Measurements from ENCODE around the gene CPA3. TPM values are rescaled to one million over a fixed set of nuclear protein-coding genes. Genes with fewer than 3 reads are reported as not detected.

Gene CPA3
- total RNA-seq, 1 donor from 2014 or later: not detected

DNA sequence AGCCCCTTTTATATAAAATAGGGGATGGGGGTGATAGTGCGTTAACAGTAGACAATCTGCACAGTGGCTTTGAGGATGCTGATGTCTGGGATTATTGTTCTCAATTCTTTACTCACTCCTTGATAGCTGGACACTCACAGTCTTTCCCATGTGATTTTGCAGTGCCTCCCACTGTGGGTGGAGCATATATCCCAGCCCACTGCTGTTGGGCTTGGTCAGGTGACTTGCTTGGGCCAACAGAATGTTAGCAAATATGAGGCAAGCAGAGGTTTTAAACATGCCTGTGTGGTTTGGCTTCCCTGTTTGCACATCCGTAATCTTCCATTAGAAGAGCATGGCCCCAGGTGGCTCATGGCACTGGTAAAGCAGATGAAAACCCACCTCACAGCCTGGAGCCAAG lies 46.5 kb downstream of the CPA3 start:
- H3K36me3 Mint-ChIP-seq (ENCODE audit: low read depth, unreplicated experiment): no peaks in the 10 kb centered on the region
- no peak overlapping the region for H3K27ac Mint-ChIP-seq (ENCODE audit: unreplicated experiment)
- H3K4me1 Mint-ChIP-seq (ENCODE audit: low read depth, unreplicated experiment): no peaks in the 10 kb centered on the region
- TF ChIP-seq CTCF (IDR thresholded peaks at IDR 0.05; ENCODE audit: insufficient read depth, low read depth, low read length): no peak
- H3K9me3 Mint-ChIP-seq (ENCODE audit: unreplicated experiment): no peaks in the 10 kb centered on the region
- DNase-seq (ENCODE audit: low read depth) (no peak), FAIRE-seq (no peak)
- H3K27ac ChIP-seq (ENCODE audit: low read depth, low read length): no peak overlapping the region
- no peak overlapping the region for H3K4me2 ChIP-seq (ENCODE audit: low read length)
- no peaks in the 10 kb centered on the region for H3K79me2 ChIP-seq (ENCODE audit: insufficient read depth, low read length)
- no peaks in the 10 kb centered on the region for H3K27me3 ChIP-seq (ENCODE audit: insufficient read depth, low read length)
- no peak overlapping the region for H2AFZ ChIP-seq (ENCODE audit: low read depth, low read length)
- peaks cover 3% of the 10 kb centered on the region for H3K27me3 Mint-ChIP-seq (ENCODE audit: low read depth, unreplicated experiment)
- no peak overlapping the region for H3K9ac ChIP-seq (ENCODE audit: low read length)
- H3K4me3 ChIP-seq (ENCODE audit: insufficient read depth, low read depth, low read length): no peak overlapping the region
- H3K4me1 ChIP-seq (ENCODE audit: insufficient read depth, low read length): no peaks in the 10 kb centered on the region
- H3K4me3 Mint-ChIP-seq (ENCODE audit: unreplicated experiment): no peak overlapping the region
- H4K20me1 ChIP-seq (ENCODE audit: insufficient read depth, low read length): no peaks in the 10 kb centered on the region
- H3K9me3 ChIP-seq (ENCODE audit: insufficient read depth, low read depth, low read length): no peaks in the 10 kb centered on the region
- H3K36me3 ChIP-seq (ENCODE audit: insufficient read depth, low read length): no peaks in the 10 kb centered on the region

DNA sequence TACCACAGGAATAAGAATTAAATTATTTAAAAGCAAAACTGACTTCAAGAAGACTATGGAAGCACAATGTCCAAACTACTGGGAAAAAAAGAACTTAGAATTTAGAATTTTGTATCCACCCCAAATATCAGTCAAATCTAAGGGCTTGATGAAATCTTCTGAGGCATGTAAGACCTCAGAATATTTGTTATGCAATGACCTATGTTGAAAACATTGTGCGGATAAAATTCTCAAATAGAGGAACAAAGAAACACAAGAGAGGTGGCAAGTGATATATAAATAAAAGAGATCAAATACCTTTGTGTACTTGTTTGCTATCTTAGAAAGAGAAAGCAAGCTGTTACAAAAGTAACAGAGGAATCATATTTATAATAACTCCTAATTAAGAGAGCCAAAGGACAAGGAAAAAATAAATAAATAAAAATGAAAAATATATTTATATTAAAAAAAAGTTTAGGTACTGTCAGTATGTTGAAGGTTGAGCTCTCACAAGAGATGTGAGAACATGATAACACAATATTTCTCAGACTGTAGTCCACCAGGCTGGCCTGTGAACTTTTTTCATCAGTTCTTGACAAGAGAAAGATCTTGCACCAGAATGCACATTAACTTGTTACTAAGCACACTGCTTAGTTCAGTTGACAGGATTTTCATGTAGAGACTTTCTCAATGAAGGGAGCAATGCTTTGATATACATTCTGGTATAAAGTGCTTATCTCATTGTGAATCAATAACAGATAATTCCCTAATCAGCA lies 50.0 kb downstream of the CPA3 start:
- Mint-ChIP-seq H3K4me1 (ENCODE audit: low read depth, unreplicated experiment) (no peaks in the 10 kb centered on the region), H3K27me3 (ENCODE audit: low read depth, unreplicated experiment) (no peaks in the 10 kb centered on the region)

More for the DNA sequence above, 50.0 kb downstream of the CPA3 start:
- H3K27me3 ChIP-seq (ENCODE audit: insufficient read depth, low read length): no peaks in the 10 kb centered on the region
- H3K9ac ChIP-seq (ENCODE audit: low read length): no peak overlapping the region
- no peaks in the 10 kb centered on the region for H3K79me2 ChIP-seq (ENCODE audit: insufficient read depth, low read length)
- no peak for TF ChIP-seq CTCF (IDR thresholded peaks at IDR 0.05; ENCODE audit: insufficient read depth, low read depth, low read length)
- no peak for TF ChIP-seq EZH2 (IDR thresholded peaks at IDR 0.05; ENCODE audit: insufficient read depth, low read length)
- no peak overlapping the region for H3K27ac Mint-ChIP-seq (ENCODE audit: unreplicated experiment)
- H3K36me3 Mint-ChIP-seq (ENCODE audit: low read depth, unreplicated experiment): no peaks in the 10 kb centered on the region
- FAIRE-seq: no peak
- no peak overlapping the region for H2AFZ ChIP-seq (ENCODE audit: low read depth, low read length)
- H4K20me1 ChIP-seq (ENCODE audit: insufficient read depth, low read length): no peaks in the 10 kb centered on the region
- no peaks in the 10 kb centered on the region for H3K4me1 ChIP-seq (ENCODE audit: insufficient read depth, low read length)
- H3K36me3 ChIP-seq (ENCODE audit: insufficient read depth, low read length): no peaks in the 10 kb centered on the region
- no peak overlapping the region for H3K27ac ChIP-seq (ENCODE audit: low read depth, low read length)
- H3K4me3 ChIP-seq (ENCODE audit: insufficient read depth, low read depth, low read length): no peak overlapping the region
- no peak overlapping the region for H3K4me2 ChIP-seq (ENCODE audit: low read length)
- H3K9me3 Mint-ChIP-seq (ENCODE audit: unreplicated experiment): no peaks in the 10 kb centered on the region
- no peak for DNase-seq (ENCODE audit: low read depth)
- H3K4me3 Mint-ChIP-seq (ENCODE audit: unreplicated experiment): no peak overlapping the region
- no peaks in the 10 kb centered on the region for H3K9me3 ChIP-seq (ENCODE audit: insufficient read depth, low read depth, low read length)

Data from astrocyte (in vitro differentiated cells and primary cell).